H9 (cell line): Measurements from ENCODE around the gene TIMM8A. TPM values are rescaled to one million over a fixed set of nuclear protein-coding genes. Genes with fewer than 3 reads are reported as not detected.

Experiments
- DNase-seq: peaks from one replicate; pipeline ENCODE4 v3.0.0-alpha.2; 2017
- H2AFZ ChIP-seq: one replicate; pipeline ENCODE4 v1.6.1; 2013; ENCODE audit warnings: mild to moderate bottlenecking, low read length, control low read depth, moderate library complexity
- H2AK5ac ChIP-seq: 2 replicates; pipeline ENCODE4 v1.6.1; 2013; ENCODE audit warnings: low read length, control low read depth, mixed read lengths; ENCODE audit not compliant: insufficient read length
- H2BK120ac ChIP-seq: one replicate; pipeline ENCODE4 v1.6.1; 2013; ENCODE audit warnings: low read depth, mild to moderate bottlenecking, low read length, control low read depth, inconsistent platforms; ENCODE audit not compliant: poor library complexity, severe bottlenecking
- H2BK12ac ChIP-seq: 2 replicates; pipeline ENCODE4 v1.6.1; 2013; ENCODE audit warnings: low read length, control low read depth, mixed read lengths, low read depth; ENCODE audit not compliant: insufficient read length
- H2BK15ac ChIP-seq: 2 replicates; pipeline ENCODE4 v1.6.1; 2013; ENCODE audit warnings: low read depth, low read length, control low read depth
- H2BK20ac ChIP-seq: one replicate; pipeline ENCODE4 v1.6.1; 2013; ENCODE audit warnings: low read depth, mild to moderate bottlenecking, low read length, control low read depth, inconsistent platforms; ENCODE audit not compliant: poor library complexity, severe bottlenecking
- H2BK5ac ChIP-seq: 2 replicates; pipeline ENCODE4 v1.6.1; 2013; ENCODE audit warnings: low read length, control low read depth, mixed read lengths; ENCODE audit not compliant: insufficient read length
- H3K14ac ChIP-seq: 2 replicates; pipeline ENCODE4 v1.6.1; 2013; ENCODE audit warnings: low read length, control low read depth; ENCODE audit not compliant: insufficient read depth
- H3K18ac ChIP-seq: 2 replicates; pipeline ENCODE4 v1.6.1; 2013; ENCODE audit warnings: low read depth, mild to moderate bottlenecking, mixed read lengths, low read length, control low read depth; ENCODE audit not compliant: insufficient read length
- H3K23ac ChIP-seq: 2 replicates; pipeline ENCODE4 v1.6.1; 2013; ENCODE audit warnings: low read length, control low read depth, mixed read lengths, low read depth; ENCODE audit not compliant: insufficient read length
- H3K23me2 ChIP-seq: 2 replicates; pipeline ENCODE4 v1.6.1; 2013; ENCODE audit warnings: low read depth, mild to moderate bottlenecking, mixed read lengths, low read length, control low read depth; ENCODE audit not compliant: insufficient read length, poor library complexity, severe bottlenecking
- H3K27ac ChIP-seq: 2 replicates; pipeline ENCODE4 v1.5.1; 2013; ENCODE audit warnings: low read length, control low read depth, mixed read lengths, low read depth; ENCODE audit not compliant: insufficient read length
- H3K27me3 ChIP-seq: 2 replicates; pipeline ENCODE4 v1.6.1; 2013; ENCODE audit warnings: low read length, control low read depth, inconsistent platforms; ENCODE audit not compliant: insufficient read depth
- H3K4ac ChIP-seq: 2 replicates; pipeline ENCODE4 v1.6.1; 2013; ENCODE audit warnings: low read depth, mild to moderate bottlenecking, control low read depth, inconsistent platforms, low read length, moderate library complexity
- H3K4me1 ChIP-seq: 2 replicates; pipeline ENCODE4 v1.6.1; 2013; ENCODE audit warnings: low read length, control low read depth, inconsistent platforms; ENCODE audit not compliant: insufficient read depth
- H3K4me2 ChIP-seq: 2 replicates; pipeline ENCODE4 v1.6.1; 2013; ENCODE audit warnings: low read length, control low read depth, mixed read lengths; ENCODE audit not compliant: insufficient read length, insufficient read depth
- H3K56ac ChIP-seq: 2 replicates; pipeline ENCODE4 v1.6.1; 2013; ENCODE audit warnings: low read depth, mild to moderate bottlenecking, mixed read lengths, low read length, control low read depth; ENCODE audit not compliant: insufficient read length
- H3K79me1 ChIP-seq: 2 replicates; pipeline ENCODE4 v1.6.1; 2013; ENCODE audit warnings: low read depth, mild to moderate bottlenecking, moderate library complexity, low read length, control low read depth, inconsistent platforms; ENCODE audit not compliant: insufficient read depth, poor library complexity, severe bottlenecking
- H3K79me2 ChIP-seq: 2 replicates; pipeline ENCODE4 v1.6.1; 2013; ENCODE audit warnings: low read length, control low read depth, inconsistent platforms; ENCODE audit not compliant: insufficient read depth
- H3K9ac ChIP-seq: 2 replicates; pipeline ENCODE4 v1.6.1; 2013; ENCODE audit warnings: low read length, control low read depth, mixed read lengths; ENCODE audit not compliant: insufficient read length; ENCODE audit errors: extremely low read depth
- H3K9me3 ChIP-seq: one replicate; pipeline ENCODE4 v1.6.1; 2013; ENCODE audit warnings: low read depth, low read length, inconsistent platforms; ENCODE audit not compliant: control insufficient read depth
- H3T11ph ChIP-seq: one replicate; pipeline ENCODE4 v1.6.1; 2013; ENCODE audit warnings: mild to moderate bottlenecking, low read length, control low read depth, inconsistent platforms
- H4K20me1 ChIP-seq: one replicate; pipeline ENCODE4 v1.6.1; 2013; ENCODE audit not compliant: control insufficient read depth, insufficient read length, insufficient read depth
- H4K5ac ChIP-seq: 2 replicates; pipeline ENCODE4 v1.6.1; 2013; ENCODE audit warnings: low read depth, mild to moderate bottlenecking, mixed read lengths, low read length, control low read depth; ENCODE audit not compliant: insufficient read length
- H4K8ac ChIP-seq: replicated peaks from 2 replicates; pipeline ENCODE4 v1.6.1; 2013; ENCODE audit warnings: low read length, control low read depth, mixed read lengths, low read depth; ENCODE audit not compliant: insufficient read length
- H4K91ac ChIP-seq: 2 replicates; pipeline ENCODE4 v1.6.1; 2013; ENCODE audit warnings: low read depth, mild to moderate bottlenecking, moderate library complexity, mixed read lengths, low read length, control low read depth; ENCODE audit not compliant: insufficient read length
- H3K27ac Mint-ChIP-seq, 3 experiments: 2 replicates in 2 of 3; 3 replicates in 1 of 3; pipeline ENCODE4 v1.8.0; 2020 to 2021; ENCODE audit warnings: mixed read lengths in 3 of 3, mild to moderate bottlenecking in 1 of 3, moderate library complexity in 1 of 3
- H3K27me3 Mint-ChIP-seq: 2 replicates; pipeline ENCODE4 v1.8.0; 2021; ENCODE audit warnings: low read depth, mild to moderate bottlenecking, moderate library complexity, mixed read lengths
- H3K36me3 Mint-ChIP-seq, 3 experiments: 2 replicates in 2 of 3; 3 replicates in 1 of 3; pipeline ENCODE4 v1.8.0; 2020 to 2021; ENCODE audit warnings: low read depth in 3 of 3, mixed read lengths in 3 of 3; ENCODE audit not compliant: insufficient read depth in 1 of 3
- H3K4me1 Mint-ChIP-seq, 2 experiments: 2 replicates each; pipeline ENCODE4 v1.8.0; 2020; ENCODE audit warnings: mixed read lengths in 2 of 2
- H3K4me3 Mint-ChIP-seq, 2 experiments: 2 replicates in 1 of 2; 3 replicates in 1 of 2; pipeline ENCODE4 v1.8.0; 2020 to 2021; ENCODE audit warnings: mild to moderate bottlenecking in 2 of 2, mixed read lengths in 2 of 2, moderate library complexity in 1 of 2
- H3K9me3 Mint-ChIP-seq, 2 experiments: 2 replicates in 1 of 2; 3 replicates in 1 of 2; pipeline ENCODE4 v1.8.0; 2020; ENCODE audit warnings: mild to moderate bottlenecking in 2 of 2, mixed read lengths in 2 of 2, moderate library complexity in 1 of 2
- CTCF ChIP-seq: fragments of 200-600 bp; sonication (generic); conservative IDR thresholded peaks from 3 replicates; pipeline ENCODE4 v1.8.0; 2021; ENCODE audit warnings: antibody characterized with exemption, mild to moderate bottlenecking
- total RNA-seq: library from RNA; stranded (reverse); gene quantifications from 2 replicates; pipeline ENCODE4 v1.2.1, GENCODE V29; 2021

Gene TIMM8A
- total RNA-seq, 1 experiment from 2014 or later: 40.2 TPM

GRCh38 chrX:101394372-101394771, 45.8 kb upstream of the TIMM8A start:
- no peak overlapping the region for H2BK12ac ChIP-seq
- H3K27ac ChIP-seq: no peak overlapping the region
- Mint-ChIP-seq H3K4me1 (peaks cover 7 to 9% of the 10 kb centered on the region in 2 experiments; a peak in 2 of 4 replicates), H3K27ac (no peak overlapping the region), H3K4me3 (no peak overlapping the region; a peak in 1 of 5 replicates), H3K9me3 (peaks cover 59% of the 10 kb centered on the region in 2 experiments), H3K36me3 (peaks cover 32 to 51% (median 46%) of the 10 kb centered on the region in 3 experiments), H3K27me3 (no peaks in the 10 kb centered on the region; the same call in 1 of the 2 replicates)
- no peaks in the 10 kb centered on the region for H3K79me1 ChIP-seq
- H2AK5ac ChIP-seq: no peak overlapping the region
- H2BK15ac ChIP-seq: no peak overlapping the region
- no peak overlapping the region for H3K4me2 ChIP-seq
- H3K23me2 ChIP-seq: no peaks in the 10 kb centered on the region
- no peak overlapping the region for H3K56ac ChIP-seq
- H2AFZ ChIP-seq: no peak overlapping the region
- H2BK120ac ChIP-seq: no peak overlapping the region
- no peak overlapping the region for H3T11ph ChIP-seq
- no peak for DNase-seq
- H2BK5ac ChIP-seq: no peak overlapping the region
- no peaks in the 10 kb centered on the region for H3K27me3 ChIP-seq
- H3K4me1 ChIP-seq: no peaks in the 10 kb centered on the region; the same call in 1 of the 2 replicates
- H3K18ac ChIP-seq: no peak overlapping the region
- no peak overlapping the region for H4K8ac ChIP-seq
- no peak overlapping the region for H4K5ac ChIP-seq
- no peak for TF ChIP-seq CTCF
- no peak overlapping the region for H4K91ac ChIP-seq
- H3K9ac ChIP-seq: no peak overlapping the region
- H3K14ac ChIP-seq: no peak overlapping the region
- H2BK20ac ChIP-seq: no peak overlapping the region
- H4K20me1 ChIP-seq: no peaks in the 10 kb centered on the region
- H3K9me3 ChIP-seq: peaks cover 24% of the 10 kb centered on the region
- H3K23ac ChIP-seq: no peak overlapping the region
- H3K4ac ChIP-seq: no peak overlapping the region
- no peaks in the 10 kb centered on the region for H3K79me2 ChIP-seq
